Choroid plexus epithelial cell (primary cell): ENCODE results near the gene CHKA.
A peak's percentile ranks its signal among the peaks of the same experiment; 100 is the strongest.

ENCODE experiments used
- DNase-seq: peaks from one replicate; pipeline ENCODE4 v3.0.0-alpha.2; 2010; ENCODE audit warnings: low read depth
- H3K4me3 ChIP-seq: 2 replicates; pipeline ENCODE4 v1.5.1; 2011; ENCODE audit warnings: low read depth, mild to moderate bottlenecking, control low read depth, low read length, moderate library complexity
- CTCF ChIP-seq: conservative IDR thresholded peaks from 2 replicates; pipeline ENCODE4 v1.5.1; 2011; ENCODE audit warnings: low read depth, mild to moderate bottlenecking, control low read depth, inconsistent platforms, low read length, moderate library complexity

CHKA gene

GRCh38 chr11:68149417-68149816, 28.2 kb upstream of the CHKA start:
- TF ChIP-seq CTCF: no peak
- no peak for DNase-seq
- H3K4me3 ChIP-seq: no peak overlapping the region

- TF ChIP-seq CTCF: no peak
- no peak for DNase-seq
- H3K4me3 ChIP-seq: no peak overlapping the region
These were observed 27.7 kb upstream of the CHKA start for GRCh38 chr11:68148879-68149278.

GRCh38 chr11:68148071-68148805, 27.1 kb upstream of the CHKA start:
- DNase-seq: no peak
- no peak for TF ChIP-seq CTCF
- H3K4me3 ChIP-seq: no peak overlapping the region

- no peak for TF ChIP-seq CTCF
- DNase-seq: peak; percentile 51
- H3K4me3 ChIP-seq: no peak overlapping the region
These were observed 25.7 kb upstream of the CHKA start for GRCh38 chr11:68146704-68147474.

- no peak for TF ChIP-seq CTCF
- no peak for DNase-seq
- no peak overlapping the region for H3K4me3 ChIP-seq
These were observed 24.9 kb upstream of the CHKA start for GRCh38 chr11:68146010-68146540.

- DNase-seq: no peak
- no peak overlapping the region for H3K4me3 ChIP-seq
- TF ChIP-seq CTCF: no peak
These were observed 24.1 kb upstream of the CHKA start for GRCh38 chr11:68145120-68145866.
